RWPE2 (cell line): ENCODE results near the gene FAM151A.

Experiments
- ATAC-seq: fragments of 200-7000 bp; cut with Tn5 transposase; 3 replicates; pipeline ENCODE4 v1.9.1; 2021; ENCODE audit warnings: low read depth
- DNase-seq: peaks from one replicate; pipeline ENCODE4 v3.0.0-alpha.2; 2020; ENCODE audit warnings: low spot score
- H3K27ac ChIP-seq: fragments of 450-650 bp; 2 replicates; pipeline ENCODE4 v1.5.1; 2017; ENCODE audit warnings: mild to moderate bottlenecking; ENCODE audit not compliant: poor library complexity, severe bottlenecking
- H3K27me3 ChIP-seq: fragments of 250-450 bp; sonication (Bioruptor Pico); 2 replicates; pipeline ENCODE4 v1.5.1; 2021; ENCODE audit warnings: mild to moderate bottlenecking, moderate library complexity; ENCODE audit not compliant: insufficient read depth, poor library complexity, severe bottlenecking
- H3K36me3 ChIP-seq: fragments of 250-450 bp; sonication (Bioruptor Pico); 2 replicates; pipeline ENCODE4 v1.5.1; 2020; ENCODE audit warnings: low read depth, mild to moderate bottlenecking, moderate library complexity
- H3K4me1 ChIP-seq: fragments of 250-450 bp; sonication (Bioruptor Pico); 2 replicates; pipeline ENCODE4 v1.5.1; 2021; ENCODE audit warnings: mild to moderate bottlenecking, moderate library complexity; ENCODE audit not compliant: insufficient read depth, poor library complexity, severe bottlenecking
- H3K4me3 ChIP-seq: fragments of 250-450 bp; sonication (Bioruptor Pico); 2 replicates; pipeline ENCODE4 v1.5.1; 2021; ENCODE audit warnings: mild to moderate bottlenecking, moderate library complexity; ENCODE audit not compliant: severe bottlenecking
- H3K9me3 ChIP-seq: fragments of 250-450 bp; sonication (Bioruptor Pico); 2 replicates; pipeline ENCODE4 v1.5.1; 2021; ENCODE audit warnings: mild to moderate bottlenecking, moderate library complexity; ENCODE audit not compliant: severe bottlenecking
- TF ChIP-seq, protein P1 (sequence below): fragments of 450-650 bp; IDR thresholded peaks from one replicate; pipeline ENCODE4 v1.5.1; 2017; ENCODE audit warnings: mild to moderate bottlenecking, moderate library complexity; ENCODE audit not compliant: poor library complexity, severe bottlenecking

The FAM151A gene

DNA sequence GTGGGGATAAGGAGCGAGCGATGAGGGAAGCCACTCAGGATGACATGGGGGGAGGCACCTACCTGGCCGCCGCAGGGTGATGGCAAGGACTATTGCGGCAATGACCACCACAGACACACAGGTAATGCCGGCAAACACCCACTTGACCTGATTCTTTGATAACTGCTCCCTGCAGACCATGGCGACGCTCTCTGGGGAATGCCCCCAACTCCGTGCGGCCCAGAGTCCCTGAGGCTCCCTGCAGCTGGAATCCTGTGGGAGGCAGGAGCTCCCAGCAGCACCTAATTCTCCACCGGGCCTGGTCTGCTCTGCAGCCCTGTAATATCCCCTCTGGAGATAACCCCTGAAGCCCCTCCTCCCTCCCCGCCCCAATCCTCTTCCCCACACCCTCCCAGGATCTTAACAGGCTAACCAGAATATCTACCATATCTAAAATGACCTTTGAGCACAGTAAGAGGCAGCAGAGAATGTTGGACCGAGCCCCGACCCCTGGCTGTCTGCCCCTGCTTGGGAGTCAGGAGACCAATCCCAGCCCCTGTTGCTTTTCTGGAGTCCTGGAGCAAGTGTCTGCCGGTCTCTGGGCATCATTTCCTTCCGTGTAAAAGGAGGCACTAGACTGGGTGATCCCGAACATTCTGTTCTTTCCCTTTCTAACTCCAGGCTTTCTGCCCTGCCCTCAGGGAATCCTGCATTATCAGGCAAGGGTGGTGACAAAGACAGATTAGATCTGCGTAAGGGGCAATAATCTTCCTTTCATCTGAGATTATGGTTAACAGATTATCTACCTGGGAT is at the start of gene FAM151A:
Gene FAM151A, minus strand, starts transcription at position 310 of the 792 bp plus-strand sequence. Its CDS starts 130 bp downstream, at position 180.
- DNase-seq (no peak), ATAC-seq (no peak)

DNA sequence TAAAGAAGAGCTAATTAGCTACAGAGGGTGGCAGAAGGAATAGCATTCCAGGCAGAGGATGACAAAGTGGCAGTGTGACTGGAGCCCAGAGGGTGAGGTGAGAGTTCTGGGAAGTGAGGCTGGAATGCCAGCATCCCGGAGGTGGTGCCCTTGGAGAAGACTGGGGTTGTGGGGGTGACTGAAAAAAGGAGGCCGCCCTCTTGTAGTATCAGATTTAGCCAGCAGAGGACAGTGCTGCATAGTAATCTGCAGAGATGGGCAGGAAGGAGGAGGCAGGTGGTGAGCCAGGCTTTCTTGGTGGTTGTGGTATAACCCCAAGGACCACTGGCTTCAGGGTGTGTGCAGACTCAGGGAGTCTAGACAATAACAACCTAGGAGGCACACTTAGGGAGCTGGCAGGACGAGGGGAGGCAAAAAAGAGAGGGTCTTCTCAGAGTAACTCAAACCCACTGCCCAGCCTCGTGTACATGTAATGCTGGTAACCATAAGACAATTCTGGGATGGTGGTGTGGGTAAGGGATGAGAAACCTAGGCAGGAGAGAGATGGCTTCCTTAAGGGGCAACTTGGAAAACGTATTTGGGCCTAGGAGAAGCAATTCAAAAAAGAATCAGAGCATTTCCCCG is 48.8 kb upstream of the FAM151A start:
- H3K4me3 ChIP-seq, result no peak overlapping the region
- TF ChIP-seq, protein P1, sequence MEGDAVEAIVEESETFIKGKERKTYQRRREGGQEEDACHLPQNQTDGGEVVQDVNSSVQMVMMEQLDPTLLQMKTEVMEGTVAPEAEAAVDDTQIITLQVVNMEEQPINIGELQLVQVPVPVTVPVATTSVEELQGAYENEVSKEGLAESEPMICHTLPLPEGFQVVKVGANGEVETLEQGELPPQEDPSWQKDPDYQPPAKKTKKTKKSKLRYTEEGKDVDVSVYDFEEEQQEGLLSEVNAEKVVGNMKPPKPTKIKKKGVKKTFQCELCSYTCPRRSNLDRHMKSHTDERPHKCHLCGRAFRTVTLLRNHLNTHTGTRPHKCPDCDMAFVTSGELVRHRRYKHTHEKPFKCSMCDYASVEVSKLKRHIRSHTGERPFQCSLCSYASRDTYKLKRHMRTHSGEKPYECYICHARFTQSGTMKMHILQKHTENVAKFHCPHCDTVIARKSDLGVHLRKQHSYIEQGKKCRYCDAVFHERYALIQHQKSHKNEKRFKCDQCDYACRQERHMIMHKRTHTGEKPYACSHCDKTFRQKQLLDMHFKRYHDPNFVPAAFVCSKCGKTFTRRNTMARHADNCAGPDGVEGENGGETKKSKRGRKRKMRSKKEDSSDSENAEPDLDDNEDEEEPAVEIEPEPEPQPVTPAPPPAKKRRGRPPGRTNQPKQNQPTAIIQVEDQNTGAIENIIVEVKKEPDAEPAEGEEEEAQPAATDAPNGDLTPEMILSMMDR, result peak; percentile 80
- ATAC-seq (peak; percentile 80), DNase-seq (no peak)
- no peaks in the 10 kb centered on the region for H3K27me3 ChIP-seq
- H3K4me1 ChIP-seq, result no peaks in the 10 kb centered on the region
- H3K9me3 ChIP-seq, result no peaks in the 10 kb centered on the region
- H3K36me3 ChIP-seq, result no peaks in the 10 kb centered on the region
- H3K27ac ChIP-seq, result no peak overlapping the region

More for the DNA sequence above, at the start of gene FAM151A:
- Histone ChIP-seq H3K27ac (no peak within 1 kb of the TSS), H3K27me3 (no peaks in the 10 kb centered on the region), H3K4me3 (no peak within 1 kb of the TSS), H3K36me3 (no peaks in the 10 kb centered on the region), H3K4me1 (no peaks in the 10 kb centered on the region), H3K9me3 (no peaks in the 10 kb centered on the region)
- TF ChIP-seq, protein P1, result no peak

DNA sequence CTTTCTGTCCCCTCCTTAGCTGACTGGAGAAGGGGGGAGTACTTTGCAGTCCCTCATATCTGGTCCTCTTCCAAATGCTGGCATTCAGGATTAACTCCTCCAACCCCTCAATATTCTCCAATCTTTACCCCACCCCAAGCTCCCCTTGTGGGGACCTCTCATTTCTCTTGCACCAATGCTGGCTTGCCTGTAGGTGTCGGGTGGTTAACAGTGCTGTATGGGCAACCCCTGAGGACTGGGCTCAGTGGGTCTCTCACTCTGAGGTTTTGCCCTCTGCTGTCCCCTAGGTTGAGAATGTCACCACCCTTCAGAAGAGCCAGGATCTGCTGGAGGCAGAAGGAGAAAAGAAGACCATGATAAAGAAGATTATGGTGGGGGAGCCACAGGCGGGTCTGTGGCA is 45.2 kb upstream of the FAM151A start:
- Histone ChIP-seq H3K36me3 (no peaks in the 10 kb centered on the region), H3K4me3 (no peak overlapping the region), H3K27ac (no peak overlapping the region), H3K4me1 (no peaks in the 10 kb centered on the region), H3K27me3 (no peaks in the 10 kb centered on the region), H3K9me3 (no peaks in the 10 kb centered on the region)
- no peak for ATAC-seq
- DNase-seq, result no peak
- TF ChIP-seq, protein P1, result no peak

DNA sequence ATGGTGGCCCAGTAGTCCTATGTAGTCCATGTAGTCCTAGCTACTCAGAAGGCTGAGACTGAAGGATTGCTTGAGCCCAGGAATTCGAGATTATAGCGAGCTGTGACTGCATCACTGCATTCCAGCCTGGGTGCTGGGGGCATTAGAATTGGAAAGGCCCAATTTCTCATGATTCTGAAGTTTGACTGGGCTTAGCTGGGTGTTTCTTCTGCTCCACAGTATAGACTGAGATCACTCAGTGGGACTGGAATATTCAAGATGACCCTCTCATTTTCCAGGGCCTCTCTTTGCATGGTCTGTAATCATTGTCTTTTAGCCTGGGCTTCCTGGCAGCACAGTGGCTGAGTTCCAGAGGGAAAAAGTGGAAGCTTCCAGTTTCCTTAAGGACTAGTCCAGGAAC is 44.5 kb upstream of the FAM151A start:
- DNase-seq (no peak), ATAC-seq (no peak)
- Histone ChIP-seq H3K4me3 (no peak overlapping the region), H3K27ac (no peak overlapping the region), H3K4me1 (no peaks in the 10 kb centered on the region), H3K36me3 (no peaks in the 10 kb centered on the region), H3K27me3 (no peaks in the 10 kb centered on the region), H3K9me3 (no peaks in the 10 kb centered on the region)
- TF ChIP-seq, protein P1, result no peak

DNA sequence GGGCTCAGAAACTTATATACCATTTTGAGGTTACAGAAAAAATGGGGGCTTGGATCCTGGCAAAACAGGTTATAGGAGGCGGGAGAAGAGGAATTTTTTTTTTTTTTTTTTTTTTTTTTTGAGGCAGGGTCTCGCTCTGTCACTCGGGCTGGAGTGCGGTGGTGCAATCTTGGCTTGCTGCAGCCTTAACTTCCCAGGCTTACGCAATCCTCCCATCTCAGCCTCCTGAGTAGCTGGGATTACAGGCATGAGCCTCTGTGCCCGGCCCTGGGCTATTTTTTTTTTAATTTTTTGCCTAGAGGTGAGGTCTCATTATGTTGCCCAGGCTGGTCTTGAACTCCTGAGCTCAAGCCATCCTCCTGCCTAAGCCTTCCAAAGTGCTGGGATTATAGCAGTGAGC is 43.0 kb upstream of the FAM151A start:
- H3K36me3 ChIP-seq, result no peaks in the 10 kb centered on the region
- H3K4me3 ChIP-seq, result no peak overlapping the region
- no peak overlapping the region for H3K27ac ChIP-seq
- TF ChIP-seq, protein P1, result no peak
- DNase-seq (no peak), ATAC-seq (no peak)
- H3K9me3 ChIP-seq, result no peaks in the 10 kb centered on the region
- no peaks in the 10 kb centered on the region for H3K4me1 ChIP-seq
- no peaks in the 10 kb centered on the region for H3K27me3 ChIP-seq
